ENCODE results near the gene C2orf72.
A peak's percentile ranks its signal among the peaks of the same experiment; 100 is the strongest.
"Not testable (repeated sequence)": the region's sequence is repeated elsewhere in the genome, so short reads cannot be mapped to it uniquely, and the experiment has no call there.

The C2orf72 gene

DNA sequence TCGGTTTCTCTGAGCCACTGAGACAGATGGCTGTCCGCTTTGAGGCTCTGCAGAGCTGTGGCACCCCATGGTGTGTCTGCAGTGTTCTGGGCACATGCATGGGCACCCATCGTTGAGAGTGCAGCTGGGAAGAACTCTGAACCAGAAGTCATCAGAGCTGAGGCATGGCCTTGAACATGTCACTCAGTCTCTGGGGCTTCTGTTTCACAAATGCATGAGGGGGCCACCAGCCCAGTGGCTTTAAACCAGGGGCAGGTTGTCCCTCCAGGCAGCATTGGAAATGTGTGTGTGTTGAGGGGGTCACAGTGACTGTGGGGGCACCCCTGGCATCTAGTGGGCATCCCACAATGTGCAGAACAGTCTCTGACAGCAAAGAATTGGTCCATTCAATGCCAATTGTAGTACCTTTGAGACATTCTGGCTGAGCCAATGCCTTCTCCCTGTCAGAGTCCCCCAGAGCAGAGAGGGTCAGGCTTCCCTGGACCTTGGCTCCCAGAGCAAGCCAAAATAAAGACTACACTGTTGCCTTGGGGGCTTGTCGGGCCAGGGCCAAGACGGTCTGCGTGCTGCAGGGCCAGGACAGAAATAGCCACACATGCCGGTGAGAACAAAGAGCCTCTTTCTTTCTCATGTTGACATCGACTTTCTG, 10.1 kb downstream of the C2orf72 start:
- DNase-seq, result no peak

DNA sequence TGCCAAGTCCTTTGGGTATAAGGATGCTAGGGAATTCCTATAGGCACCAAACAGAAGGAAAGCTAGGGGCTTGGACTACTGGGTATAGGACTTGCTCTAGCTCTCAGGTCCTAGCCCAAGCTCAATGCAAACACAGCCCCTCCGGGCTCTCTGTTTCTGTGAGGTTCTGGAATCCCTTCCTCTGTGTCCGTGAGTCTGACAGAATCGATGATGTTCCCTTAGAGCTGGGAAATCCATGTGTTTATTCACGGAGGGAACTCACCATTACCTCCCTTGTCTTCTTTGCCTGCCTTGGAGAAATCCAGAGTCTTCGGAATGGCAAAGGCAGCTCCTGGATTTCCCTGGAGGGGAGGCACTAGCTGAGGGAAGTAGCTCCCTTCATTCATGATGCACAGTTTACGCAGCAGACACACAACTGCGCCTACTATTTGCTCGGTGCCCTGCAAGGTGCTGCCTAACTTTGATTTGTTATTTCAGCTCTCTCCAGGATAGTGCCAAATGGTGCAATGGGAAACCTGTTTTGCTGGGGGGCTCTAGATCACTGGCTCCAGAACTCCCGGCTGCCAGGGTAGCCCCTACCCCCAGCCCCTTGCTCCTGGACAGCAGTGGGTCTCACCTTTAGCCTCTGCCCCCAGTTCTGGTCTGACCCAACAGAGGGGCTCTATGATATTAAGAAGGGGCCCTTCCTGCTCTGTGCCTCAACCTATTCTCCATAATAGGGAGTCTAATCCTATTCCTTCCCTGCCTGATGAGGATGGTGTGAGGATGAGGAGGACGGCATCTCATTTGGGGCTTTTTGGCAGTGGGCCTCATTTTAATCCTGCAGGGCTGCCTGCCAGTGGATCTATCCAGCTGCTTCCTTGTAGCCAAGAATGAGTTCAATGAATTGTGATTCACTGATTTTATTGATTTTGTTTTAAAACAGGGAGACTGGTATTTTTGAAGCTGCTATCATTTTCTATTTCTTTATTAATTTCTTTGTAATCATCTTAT, 10.9 kb downstream of the C2orf72 start:
- no peak for DNase-seq

DNA sequence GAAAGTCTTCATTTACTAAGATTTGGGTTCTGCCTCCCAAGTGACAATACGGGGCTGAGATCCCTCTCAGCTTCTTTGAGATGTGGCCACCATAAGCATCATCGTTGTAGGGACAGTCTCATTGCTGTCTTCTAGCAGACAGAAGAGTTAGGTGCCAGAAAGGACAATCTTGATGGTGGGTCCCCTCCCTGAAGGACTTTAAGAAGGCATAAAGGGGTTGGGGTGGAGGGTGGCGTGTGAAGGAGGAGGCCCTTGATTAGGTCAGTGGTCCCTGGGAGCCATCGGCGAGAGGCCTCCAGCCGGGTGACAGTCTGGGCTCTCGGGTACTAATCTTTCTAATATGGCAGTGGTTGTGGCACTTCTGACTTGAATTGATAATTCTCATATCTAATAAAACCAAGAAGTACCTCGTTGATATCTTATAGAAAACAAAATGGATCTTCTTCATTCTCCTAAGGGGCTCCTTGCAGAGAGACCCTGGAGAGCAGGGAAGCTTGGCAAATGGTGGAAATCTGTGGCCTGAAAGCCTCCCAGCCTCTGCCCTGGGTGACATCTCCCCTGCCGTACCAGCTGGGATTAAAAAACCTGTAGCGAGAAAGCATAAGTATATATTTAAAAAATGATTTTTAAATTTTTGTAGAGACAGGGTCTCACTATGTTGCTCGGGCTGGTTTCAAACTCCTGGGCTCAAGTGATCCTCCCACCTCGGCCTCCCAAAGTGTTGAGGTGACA, 12.1 kb downstream of the C2orf72 start:
- no peak for DNase-seq

DNA sequence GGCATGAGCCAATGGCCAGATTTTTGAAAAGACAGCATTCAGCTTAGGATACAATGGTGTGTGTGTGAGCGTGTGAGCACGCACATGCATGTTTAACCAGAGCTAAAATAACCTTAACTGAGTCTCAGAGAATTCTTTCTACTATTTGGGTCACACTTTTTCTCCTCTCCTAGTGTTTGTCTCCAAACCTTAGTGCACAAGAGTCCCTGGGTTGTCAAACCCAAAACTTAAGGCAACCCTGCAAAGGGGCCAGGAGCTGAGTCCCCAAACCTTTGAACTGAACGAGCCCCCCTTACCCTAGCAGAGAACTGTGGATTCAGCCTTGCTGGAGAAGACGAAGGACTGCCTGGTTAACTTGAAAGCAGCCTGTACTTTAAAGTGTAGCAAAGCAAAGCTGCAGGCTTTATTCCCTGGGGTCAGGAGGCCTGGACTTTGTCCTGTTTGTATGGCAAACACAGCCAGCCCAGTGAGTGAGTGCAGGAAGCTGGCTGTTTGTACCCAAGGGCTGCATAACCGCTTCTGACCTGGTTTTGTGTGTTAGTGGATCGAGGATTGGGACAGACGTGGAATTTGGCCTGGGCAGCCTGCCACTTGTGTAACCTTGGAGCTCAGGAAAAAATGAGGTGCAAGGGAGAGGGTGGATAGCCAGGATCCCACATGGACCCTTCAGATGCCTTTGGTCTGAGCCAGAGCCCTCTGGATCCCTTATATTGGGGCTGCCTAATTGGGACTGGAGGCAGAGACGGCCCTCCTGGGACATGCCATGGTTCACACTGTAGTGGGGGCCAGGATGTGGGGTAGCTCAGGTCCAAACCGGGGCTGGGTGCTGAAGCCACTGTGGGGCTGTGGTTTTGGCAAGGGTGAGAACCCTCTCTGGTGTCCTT, 12.9 kb downstream of the C2orf72 start:
- DNase-seq, result no peak

DNA sequence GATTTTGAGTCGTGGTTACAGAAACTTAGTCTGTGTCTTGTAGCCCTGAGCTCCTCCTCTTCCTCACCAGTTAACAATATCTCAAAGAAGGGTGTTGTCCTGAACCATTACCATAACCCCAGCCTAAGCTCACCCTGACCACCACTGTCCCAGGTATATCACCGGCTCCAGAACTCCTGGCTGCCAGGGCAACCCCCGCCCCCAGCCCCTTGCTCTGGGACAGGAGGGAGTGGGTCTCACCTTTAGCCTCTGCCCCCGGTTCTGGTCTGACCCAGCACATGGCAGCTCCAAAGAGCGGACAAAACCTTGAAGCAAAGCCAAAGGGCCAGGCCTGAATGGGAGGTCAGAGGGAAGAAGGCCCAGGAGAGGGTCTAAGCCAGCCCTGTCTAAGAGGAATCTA, 13.8 kb downstream of the C2orf72 start:
- DNase-seq, result no peak

DNA sequence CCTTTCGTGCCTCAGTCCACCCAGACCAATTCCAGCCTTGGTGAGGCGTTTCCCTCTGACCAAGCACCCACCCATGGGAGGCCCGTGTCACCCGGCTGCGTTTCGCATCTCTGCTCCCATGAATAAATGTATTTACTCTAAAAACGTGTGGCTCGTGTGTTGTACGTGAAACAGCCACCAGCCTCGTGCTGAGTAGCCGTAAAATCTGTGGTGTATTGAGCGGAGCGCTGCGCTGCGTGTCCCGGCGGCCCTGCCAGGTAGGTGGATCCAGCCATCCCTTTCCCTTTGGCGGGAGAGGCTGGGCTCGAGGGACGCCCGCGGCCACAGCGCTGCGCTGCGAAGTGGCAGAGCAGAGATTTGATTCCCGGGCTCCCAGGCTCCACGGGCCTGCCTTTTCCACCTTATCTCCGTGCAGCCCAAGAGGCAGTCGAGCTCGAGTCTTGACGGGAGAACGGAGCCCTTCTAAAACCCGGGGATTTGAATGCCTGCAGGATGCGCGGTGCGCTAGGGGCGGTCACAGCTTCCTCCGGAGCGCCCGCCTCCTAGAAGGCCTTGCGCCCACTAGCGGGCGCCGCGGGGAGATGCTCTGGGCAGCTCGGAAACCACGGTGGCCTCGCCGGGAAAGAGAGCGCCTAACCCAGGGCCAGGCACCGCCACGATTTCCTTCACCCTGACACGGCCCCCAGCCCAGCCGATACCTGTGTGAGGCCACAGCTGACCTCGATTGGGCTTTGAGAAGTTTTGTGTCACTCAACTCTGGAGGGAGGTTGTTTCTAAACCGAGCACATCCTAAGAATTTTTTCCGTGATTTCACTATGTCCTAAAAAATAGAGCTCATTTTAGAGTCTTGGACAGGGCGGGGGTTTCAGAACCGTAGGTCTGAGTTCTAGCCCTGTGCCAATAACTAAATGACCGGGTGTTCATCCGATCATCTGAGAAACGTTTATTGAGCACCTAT, 15.4 kb downstream of the C2orf72 start:
- DNase-seq, result peak; percentile 88

DNA sequence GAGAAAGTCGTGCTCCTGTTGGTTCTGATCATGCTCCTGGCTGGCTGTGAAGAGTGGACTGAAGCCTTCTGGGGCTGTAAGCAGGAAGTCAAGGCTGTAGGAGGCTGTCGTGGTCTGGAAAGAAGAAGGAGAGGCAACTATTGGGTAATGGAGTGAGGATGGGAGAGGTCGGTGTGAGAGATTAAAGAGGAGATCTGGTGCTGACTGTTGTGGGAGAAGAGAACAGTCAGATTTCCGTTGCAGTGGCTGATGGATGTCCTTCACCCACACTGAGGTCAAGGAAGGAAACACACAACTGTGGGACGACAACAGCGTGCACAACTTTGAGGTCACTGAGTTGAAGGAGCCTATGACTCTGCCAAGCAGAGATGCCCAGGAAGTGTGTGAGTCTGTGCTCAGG, 16.5 kb downstream of the C2orf72 start:
- no peak for DNase-seq

DNA sequence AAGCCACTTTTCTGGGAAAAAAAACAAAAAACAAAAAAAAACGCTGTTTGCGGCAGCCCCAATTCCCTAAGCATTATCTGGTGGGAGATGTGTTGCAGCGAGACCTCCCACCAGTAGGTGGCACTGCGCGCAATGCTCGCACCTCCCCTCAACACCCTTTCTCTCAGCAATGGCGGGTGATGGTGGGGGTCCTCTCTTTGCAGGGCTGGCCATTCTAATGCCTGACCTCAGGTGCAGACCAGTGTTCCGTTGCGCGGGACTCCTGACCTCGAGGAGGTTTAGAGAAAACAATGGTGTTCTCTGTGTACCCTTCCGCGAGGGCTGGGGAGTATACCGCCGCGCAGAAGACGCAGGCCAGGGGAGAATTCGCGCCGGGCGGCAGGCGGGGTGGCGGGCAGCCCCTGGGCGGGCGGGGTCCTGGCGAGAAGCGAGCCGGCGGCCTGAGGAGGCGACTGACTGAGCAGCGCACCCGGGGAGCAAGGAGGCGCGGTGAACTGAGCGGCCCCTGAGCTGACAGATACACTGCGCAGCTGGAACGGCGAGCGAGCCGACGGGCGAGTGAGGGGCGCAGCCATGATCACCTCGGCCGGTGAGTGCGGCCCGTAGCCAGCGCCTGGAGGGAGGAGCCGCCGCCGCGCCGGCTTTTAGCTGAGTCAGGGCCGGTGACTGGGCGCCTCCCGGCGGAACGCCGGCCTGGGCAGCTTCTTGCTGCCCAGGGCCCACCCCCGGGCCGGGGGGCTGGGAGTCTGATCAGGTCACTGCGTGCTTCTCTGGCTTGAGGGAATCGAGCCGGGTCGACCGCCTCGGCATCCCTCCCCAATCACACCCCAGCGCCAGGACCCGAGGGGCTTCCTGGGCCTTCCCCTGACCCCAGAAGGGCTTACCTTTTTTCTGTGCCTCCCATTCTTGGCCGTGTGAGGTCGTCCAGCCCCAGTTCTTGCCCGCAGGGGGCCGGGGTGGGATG, 19.4 kb downstream of the C2orf72 start, which contains the start of gene PSMD1:
Gene PSMD1, plus strand, starts transcription at position 415 of the 964 bp plus-strand sequence. Its CDS starts 159 bp downstream, at position 574.
- peak; percentile 94 for DNase-seq

DNA sequence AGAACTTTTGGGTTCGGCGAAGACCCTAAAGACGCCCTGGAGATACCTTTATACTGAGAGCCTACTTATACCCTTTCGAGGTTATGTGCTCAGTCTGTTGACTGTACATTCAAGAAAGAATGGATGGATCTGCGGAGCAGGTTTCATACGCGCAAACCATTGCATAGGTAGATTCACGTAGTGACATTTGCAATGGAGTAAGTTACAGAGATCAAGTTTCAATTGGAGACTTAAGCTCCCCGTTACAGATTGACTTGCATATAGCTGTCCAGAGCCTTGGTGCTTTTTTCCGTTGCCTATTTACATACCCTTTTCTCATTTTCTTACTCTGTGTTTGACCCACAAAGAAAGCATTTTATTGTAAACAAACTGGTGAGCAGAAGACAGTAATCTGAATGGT, 20.3 kb downstream of the C2orf72 start:
- no peak for DNase-seq

DNA sequence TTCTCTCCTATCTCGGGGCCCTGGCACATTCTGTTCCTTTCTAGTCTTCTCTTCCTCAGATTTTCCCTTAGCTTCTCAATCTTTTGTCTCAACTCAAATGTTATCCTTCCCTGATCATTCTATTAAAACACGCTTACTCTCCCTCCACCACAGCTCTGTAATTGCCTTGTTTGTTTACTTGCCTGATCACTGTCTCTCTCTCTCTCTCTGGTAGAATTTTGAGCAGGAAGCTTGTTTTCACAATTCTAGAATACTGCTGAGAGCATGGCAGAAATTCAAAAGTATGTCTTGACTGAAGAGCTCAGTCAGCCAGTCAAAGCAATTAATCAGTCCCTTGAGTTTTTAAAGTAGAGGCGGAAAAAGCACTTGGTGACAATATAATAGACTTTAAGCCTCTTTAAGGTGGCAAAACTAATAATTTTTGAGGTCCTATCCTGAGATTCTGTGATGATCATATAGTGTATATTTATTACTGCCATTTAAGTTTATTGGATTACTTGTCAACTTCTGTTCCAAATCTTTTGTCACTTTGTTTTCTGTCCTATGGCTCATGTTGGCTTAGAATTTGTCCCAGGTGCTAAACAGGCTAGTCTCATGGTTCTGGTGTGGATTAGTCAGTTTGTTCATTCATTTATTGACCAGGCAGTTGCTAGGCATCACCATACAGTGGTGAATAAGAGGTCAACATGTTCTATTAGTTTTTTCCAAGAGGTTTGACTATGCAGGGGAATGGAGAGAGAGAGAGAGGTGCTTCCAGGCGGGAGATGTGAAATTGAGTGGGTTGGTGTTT, 21.6 kb downstream of the C2orf72 start:
- no peak for DNase-seq

DNA sequence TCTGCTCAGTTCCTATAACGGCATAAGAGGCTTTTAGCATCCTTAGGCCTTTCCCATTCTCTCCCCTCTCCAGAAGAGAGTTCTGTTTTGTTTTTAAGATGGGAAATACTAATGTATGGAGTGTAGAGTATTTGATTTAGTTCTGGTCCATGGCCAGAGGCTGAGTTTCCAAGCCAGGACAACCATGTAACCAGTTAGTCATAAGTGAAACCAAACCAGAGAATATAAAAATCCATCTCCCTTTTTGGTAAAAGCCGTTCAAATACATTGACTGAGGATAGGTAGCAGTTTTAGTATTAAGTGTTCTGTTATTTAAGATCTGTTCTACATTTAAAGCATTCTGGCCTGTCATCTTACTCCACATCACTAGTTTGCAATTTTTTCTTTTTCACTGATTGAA, 22.4 kb downstream of the C2orf72 start:
- no peak for DNase-seq

DNA sequence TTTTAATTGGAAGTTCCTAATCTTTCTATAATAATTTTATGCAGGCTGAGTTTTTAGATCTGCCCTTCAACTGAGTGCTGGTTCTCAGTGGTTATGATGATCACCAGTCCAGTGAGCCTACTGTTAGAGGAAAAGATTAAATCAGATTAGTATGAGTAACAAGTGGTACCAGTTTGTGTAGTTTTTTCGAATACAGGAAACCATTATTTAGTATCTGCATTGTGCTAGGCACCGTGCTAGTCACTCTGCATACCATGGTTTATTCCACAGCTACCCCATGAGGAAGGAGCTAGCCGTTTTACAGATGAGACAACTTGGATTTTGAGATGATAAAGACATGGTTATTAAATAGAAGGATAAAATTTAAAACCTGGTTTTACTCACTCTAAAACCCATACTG, 25.5 kb downstream of the C2orf72 start:
- no peak for DNase-seq

DNA sequence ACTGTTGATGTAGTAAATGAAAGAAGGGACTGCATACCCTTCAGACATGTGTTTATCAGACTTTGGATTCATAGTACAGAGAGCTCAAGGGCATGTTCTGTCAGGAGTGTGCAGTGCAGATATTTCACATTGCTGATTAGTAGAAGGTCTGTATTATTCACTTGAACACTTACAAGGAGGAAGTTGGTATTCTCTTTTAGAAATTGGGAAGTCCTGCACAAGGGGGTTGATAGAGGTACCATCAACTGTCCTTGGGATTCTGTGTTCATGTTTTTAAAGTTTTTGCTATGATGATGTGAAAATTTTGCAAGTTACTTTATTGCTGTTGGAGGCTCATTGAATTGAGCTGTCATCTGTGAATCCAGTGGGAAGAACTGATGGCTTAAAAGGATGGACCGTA, 26.0 kb downstream of the C2orf72 start:
- no peak for DNase-seq

DNA sequence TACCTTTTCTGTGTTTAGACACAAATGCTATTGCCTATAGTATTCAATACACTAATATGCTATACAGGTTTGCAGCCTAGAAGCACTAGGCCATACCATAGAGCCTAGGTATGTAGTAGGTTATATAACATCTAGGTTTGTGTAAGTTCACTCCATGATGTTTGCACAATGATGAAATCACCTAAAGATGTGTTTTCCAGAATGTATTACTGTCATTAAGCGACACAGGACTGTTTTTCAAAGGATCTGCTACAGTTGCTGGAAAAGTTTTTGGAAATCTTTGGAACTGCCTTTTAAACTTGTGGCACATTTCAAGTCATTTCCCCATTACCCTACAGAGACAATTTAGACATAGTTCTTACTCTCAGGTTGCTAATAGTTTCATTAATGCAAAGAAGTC, 28.6 kb downstream of the C2orf72 start:
- no peak for DNase-seq

DNA sequence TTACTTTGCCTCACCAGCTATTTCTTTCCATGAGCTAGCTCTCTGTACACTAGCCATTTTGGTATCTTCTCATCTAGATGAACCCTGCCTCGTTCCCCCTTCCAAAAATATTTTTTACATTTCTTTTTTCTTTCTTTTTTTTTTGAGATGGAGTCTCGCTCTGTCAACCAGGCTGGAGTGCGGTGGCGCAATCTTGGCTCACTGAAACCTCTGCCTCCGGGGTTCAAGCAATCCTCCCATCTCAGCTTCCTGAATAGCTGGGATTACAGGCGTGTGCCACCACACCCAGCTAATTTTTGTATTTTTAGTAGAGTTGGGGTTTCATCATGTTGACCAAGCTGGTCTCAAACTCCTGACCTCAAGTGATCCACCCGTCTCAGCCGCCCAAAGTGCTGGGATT, 30.2 kb downstream of the C2orf72 start:
- DNase-seq, result not testable (repeated sequence)

DNA sequence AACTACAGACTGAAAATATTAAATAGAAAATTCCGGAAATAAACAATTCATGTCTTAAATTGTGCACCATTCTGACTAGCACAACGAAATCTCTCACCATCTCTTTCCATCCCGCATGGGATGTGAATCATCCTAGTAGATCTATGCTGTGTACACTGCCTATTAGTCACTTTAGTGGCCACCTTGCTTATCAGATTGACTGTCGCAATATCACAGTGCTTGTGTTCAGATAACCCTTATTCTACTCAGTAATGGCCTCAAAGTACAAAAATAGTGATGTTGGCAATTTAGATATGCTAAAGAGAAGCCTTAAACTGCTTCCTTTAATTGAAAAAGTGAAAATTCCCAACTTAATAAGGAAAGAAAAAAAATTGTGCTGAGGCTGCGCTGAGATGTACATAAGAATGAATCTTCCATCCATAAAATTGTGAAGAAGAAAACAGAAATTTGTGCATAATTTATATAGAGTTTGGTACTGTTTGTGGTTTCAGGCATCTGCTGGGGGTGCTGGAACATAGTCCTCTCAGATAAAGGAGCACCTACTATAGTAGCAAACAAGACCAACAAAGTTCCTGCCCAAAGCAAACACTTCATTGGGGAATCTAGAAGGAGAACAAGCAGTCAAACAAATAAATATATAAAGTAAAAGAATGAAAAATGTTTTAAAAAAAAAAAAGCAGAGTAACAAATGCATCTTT, 31.4 kb downstream of the C2orf72 start:
- no peak for DNase-seq

DNA sequence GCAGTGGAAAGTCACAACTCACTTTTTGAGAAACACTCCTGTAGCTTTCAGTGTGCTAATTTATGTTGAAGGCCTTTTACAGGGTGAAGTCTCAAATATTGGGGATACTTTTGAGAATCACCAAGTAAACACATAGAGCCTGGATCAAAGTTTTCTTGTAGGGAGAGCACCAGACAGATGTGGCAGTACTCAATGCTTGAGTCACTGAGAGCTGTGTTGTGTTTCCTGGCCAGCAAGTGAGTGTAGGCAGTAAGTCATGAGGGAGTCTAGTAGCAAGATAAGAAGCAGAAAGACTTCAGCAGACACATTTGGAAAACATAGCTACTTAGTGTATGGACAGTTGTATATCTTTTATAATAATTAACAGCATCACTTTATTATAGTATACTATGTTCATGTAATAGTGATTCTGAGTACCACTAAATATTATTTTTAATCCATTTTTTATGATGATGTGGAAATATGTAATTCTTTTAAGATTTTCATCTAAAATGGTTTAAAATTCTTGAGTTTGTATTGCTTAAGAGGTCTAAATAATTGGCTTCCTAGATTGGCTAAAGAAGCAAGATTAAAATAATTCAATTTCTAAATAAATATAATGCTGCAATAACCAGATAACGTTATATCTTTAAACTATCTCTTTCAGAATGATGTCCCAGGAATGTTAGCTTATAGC, 32.2 kb downstream of the C2orf72 start:
- DNase-seq, result no peak

DNA sequence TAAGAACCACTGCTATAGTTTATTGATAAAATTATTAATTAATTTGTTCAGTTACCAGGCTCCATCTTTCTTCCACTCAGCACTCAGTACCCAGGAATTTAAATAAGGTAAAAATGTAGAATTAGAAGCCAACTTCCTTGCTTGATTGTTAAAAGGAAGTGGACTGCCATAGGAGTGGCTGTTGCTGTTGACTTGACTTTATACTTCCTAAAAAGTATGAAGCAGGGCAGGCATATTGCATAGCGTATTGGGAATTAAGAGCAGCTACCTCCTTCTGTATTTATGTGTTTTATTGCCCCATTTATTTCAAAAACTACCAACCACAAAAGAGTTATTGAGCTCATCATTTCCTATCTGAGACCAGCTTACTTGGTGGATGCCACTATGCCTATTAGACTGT, 47.2 kb downstream of the C2orf72 start:
- DNase-seq, result no peak

All from CD4-positive, alpha-beta T cell treated with Interleukin-17A for 4 hours (primary cell).